Astrocyte (in vitro differentiated cells and primary cell): ENCODE results near the gene LMO7. TPM values are rescaled to one million over a fixed set of nuclear protein-coding genes. Genes with fewer than 3 reads are reported as not detected.
A peak's percentile ranks its signal among the peaks of the same experiment; 100 is the strongest.

Experiments
- DNase-seq: peaks from one replicate; pipeline ENCODE4 v3.0.0-alpha.2; 2010; ENCODE audit warnings: low read depth
- FAIRE-seq: peaks from 2 replicates; lab custom pipeline; 2011; peaks lifted over from hg19 to GRCh38; lab: Jason Lieb, UNC
- H2AFZ ChIP-seq: 2 replicates; pipeline ENCODE4 v1.6.0; 2012; ENCODE audit warnings: low read depth, low read length, inconsistent platforms
- H3K27ac ChIP-seq: 2 replicates; pipeline ENCODE4 v1.5.1; 2011; ENCODE audit warnings: low read depth, low read length, inconsistent platforms
- H3K27me3 ChIP-seq: 2 replicates; pipeline ENCODE4 v1.6.0; 2011; ENCODE audit warnings: low read length, inconsistent platforms; ENCODE audit not compliant: insufficient read depth
- H3K36me3 ChIP-seq: 2 replicates; pipeline ENCODE4 v1.5.1; 2011; ENCODE audit warnings: low read length, inconsistent platforms; ENCODE audit not compliant: insufficient read depth
- H3K4me1 ChIP-seq: 2 replicates; pipeline ENCODE4 v1.5.1; 2011; ENCODE audit warnings: low read length, inconsistent platforms; ENCODE audit not compliant: insufficient read depth
- H3K4me2 ChIP-seq: 2 replicates; pipeline ENCODE4 v1.6.0; 2012; ENCODE audit warnings: low read length, inconsistent platforms
- H3K4me3 ChIP-seq: 2 replicates; pipeline ENCODE4 v1.5.1; 2011; ENCODE audit warnings: low read depth, mild to moderate bottlenecking, low read length, inconsistent platforms; ENCODE audit not compliant: insufficient read depth
- H3K79me2 ChIP-seq: 2 replicates; pipeline ENCODE4 v1.6.0; 2012; ENCODE audit warnings: mild to moderate bottlenecking, low read length, inconsistent platforms; ENCODE audit not compliant: insufficient read depth
- H3K9ac ChIP-seq: 2 replicates; pipeline ENCODE4 v1.6.0; 2012; ENCODE audit warnings: mild to moderate bottlenecking, low read length, inconsistent platforms
- H3K9me3 ChIP-seq: 2 replicates; pipeline ENCODE4 v1.5.1; 2012; ENCODE audit warnings: low read depth, mild to moderate bottlenecking, low read length, inconsistent platforms; ENCODE audit not compliant: insufficient read depth
- H4K20me1 ChIP-seq: 2 replicates; pipeline ENCODE4 v1.6.0; 2012; ENCODE audit warnings: low read length, inconsistent platforms; ENCODE audit not compliant: insufficient read depth
- H3K27ac Mint-ChIP-seq: one replicate; pipeline ENCODE4 v1.8.0; 2021; ENCODE audit warnings: mild to moderate bottlenecking, mixed read lengths; ENCODE audit not compliant: unreplicated experiment
- H3K27me3 Mint-ChIP-seq: one replicate; pipeline ENCODE4 v1.8.0; 2021; ENCODE audit warnings: low read depth, mixed read lengths; ENCODE audit not compliant: unreplicated experiment
- H3K36me3 Mint-ChIP-seq: one replicate; pipeline ENCODE4 v1.8.0; 2021; ENCODE audit warnings: low read depth, mixed read lengths; ENCODE audit not compliant: unreplicated experiment
- H3K4me1 Mint-ChIP-seq: one replicate; pipeline ENCODE4 v1.8.0; 2021; ENCODE audit warnings: low read depth, mixed read lengths; ENCODE audit not compliant: unreplicated experiment
- H3K4me3 Mint-ChIP-seq: one replicate; pipeline ENCODE4 v1.8.0; 2021; ENCODE audit warnings: mild to moderate bottlenecking, moderate library complexity, mixed read lengths; ENCODE audit not compliant: unreplicated experiment
- H3K9me3 Mint-ChIP-seq: one replicate; pipeline ENCODE4 v1.8.0; 2021; ENCODE audit warnings: mild to moderate bottlenecking, mixed read lengths; ENCODE audit not compliant: unreplicated experiment
- EZH2 ChIP-seq: IDR thresholded peaks from 2 replicates; pipeline ENCODE4 v1.6.1; 2012; ENCODE audit warnings: mild to moderate bottlenecking, low read length, inconsistent platforms; ENCODE audit not compliant: insufficient read depth
- total RNA-seq: library from RNA; stranded (reverse); gene quantifications from 2 replicates; pipeline ENCODE4 v1.2.1, GENCODE V29; 2021
- TF ChIP-seq, protein P1 (sequence below): IDR thresholded peaks from 2 replicates; pipeline ENCODE4 v1.5.1; 2011; ENCODE audit warnings: low read depth, mild to moderate bottlenecking, inconsistent platforms, low read length, moderate library complexity; ENCODE audit not compliant: insufficient read depth

LMO7 gene
- total RNA-seq, 1 donor from 2014 or later = 52.2 TPM

DNA sequence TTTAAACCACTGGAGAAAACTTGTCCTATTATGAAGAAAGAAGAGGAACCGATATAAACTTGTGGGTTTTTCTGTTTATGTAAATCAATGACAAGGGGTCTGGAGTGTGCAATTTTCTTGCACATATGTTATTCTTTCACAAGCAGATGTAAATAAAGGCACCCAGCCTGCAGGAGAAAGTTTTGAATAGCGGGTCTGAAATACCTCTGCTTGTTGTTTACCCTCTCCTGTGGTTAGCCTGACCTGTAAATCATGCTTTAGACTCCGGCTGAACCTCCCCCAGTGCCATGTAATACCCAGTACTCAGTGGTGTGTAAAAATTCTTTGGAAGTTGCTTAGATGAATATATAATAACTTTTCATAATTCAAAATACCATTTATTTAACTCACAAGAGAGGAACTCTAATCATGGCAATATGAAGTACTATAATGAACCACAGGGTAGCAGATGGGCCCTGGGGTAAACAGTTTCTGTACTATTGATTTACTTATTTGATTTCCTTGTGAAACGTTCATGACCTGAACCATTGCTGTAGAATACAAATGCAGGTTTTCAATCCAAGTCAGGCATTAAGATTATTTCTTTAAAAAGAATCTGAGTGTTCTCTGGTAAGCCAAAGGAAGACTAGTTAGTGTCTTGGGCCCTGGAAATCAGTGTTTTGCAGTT, 245.1 kb downstream of the LMO7 start:
- Histone ChIP-seq H4K20me1 (no peaks in the 10 kb centered on the region), H3K27ac (no peak overlapping the region), H3K4me3 (no peak overlapping the region), H3K4me1 (no peaks in the 10 kb centered on the region), H2AFZ (no peak overlapping the region), H3K27me3 (no peaks in the 10 kb centered on the region), H3K79me2 (no peaks in the 10 kb centered on the region), H3K9me3 (no peaks in the 10 kb centered on the region), H3K36me3 (no peaks in the 10 kb centered on the region), H3K4me2 (no peak overlapping the region), H3K9ac (no peak overlapping the region)
- H3K4me3 Mint-ChIP-seq = no peak overlapping the region
- H3K27ac Mint-ChIP-seq = no peak overlapping the region
- no peaks in the 10 kb centered on the region for H3K9me3 Mint-ChIP-seq
- H3K4me1 Mint-ChIP-seq = peaks cover 9% of the 10 kb centered on the region
- no peak for DNase-seq
- no peak for TF ChIP-seq EZH2
- TF ChIP-seq, protein P1, sequence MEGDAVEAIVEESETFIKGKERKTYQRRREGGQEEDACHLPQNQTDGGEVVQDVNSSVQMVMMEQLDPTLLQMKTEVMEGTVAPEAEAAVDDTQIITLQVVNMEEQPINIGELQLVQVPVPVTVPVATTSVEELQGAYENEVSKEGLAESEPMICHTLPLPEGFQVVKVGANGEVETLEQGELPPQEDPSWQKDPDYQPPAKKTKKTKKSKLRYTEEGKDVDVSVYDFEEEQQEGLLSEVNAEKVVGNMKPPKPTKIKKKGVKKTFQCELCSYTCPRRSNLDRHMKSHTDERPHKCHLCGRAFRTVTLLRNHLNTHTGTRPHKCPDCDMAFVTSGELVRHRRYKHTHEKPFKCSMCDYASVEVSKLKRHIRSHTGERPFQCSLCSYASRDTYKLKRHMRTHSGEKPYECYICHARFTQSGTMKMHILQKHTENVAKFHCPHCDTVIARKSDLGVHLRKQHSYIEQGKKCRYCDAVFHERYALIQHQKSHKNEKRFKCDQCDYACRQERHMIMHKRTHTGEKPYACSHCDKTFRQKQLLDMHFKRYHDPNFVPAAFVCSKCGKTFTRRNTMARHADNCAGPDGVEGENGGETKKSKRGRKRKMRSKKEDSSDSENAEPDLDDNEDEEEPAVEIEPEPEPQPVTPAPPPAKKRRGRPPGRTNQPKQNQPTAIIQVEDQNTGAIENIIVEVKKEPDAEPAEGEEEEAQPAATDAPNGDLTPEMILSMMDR = no peak
- FAIRE-seq = no peak
- no peaks in the 10 kb centered on the region for H3K36me3 Mint-ChIP-seq
- no peaks in the 10 kb centered on the region for H3K27me3 Mint-ChIP-seq

DNA sequence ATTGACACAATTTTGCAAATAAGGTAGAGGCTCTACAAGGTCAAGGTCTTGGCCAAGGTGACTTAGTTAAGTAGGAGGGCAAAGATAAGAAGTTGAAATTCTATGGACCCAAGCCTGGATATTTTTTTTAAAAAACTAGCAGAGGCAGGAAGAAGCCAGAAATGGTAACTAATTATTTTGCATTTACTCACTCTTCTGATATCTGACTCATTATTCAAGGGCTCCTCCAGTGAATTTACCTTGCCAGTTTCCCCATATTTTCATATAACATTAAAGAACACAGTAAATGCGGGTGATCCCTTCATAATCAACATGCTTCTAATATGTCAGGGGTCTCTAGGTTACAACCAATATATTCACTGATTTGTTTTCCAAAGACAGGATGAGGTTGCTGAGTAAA, 246.1 kb downstream of the LMO7 start:
- Histone ChIP-seq H2AFZ (no peak overlapping the region), H3K9ac (no peak overlapping the region), H3K4me1 (no peaks in the 10 kb centered on the region), H4K20me1 (no peaks in the 10 kb centered on the region), H3K4me2 (no peak overlapping the region), H3K79me2 (no peaks in the 10 kb centered on the region), H3K4me3 (no peak overlapping the region), H3K27me3 (no peaks in the 10 kb centered on the region), H3K36me3 (no peaks in the 10 kb centered on the region), H3K27ac (no peak overlapping the region), H3K9me3 (no peaks in the 10 kb centered on the region)
- Mint-ChIP-seq H3K27me3 (no peaks in the 10 kb centered on the region), H3K27ac (no peak overlapping the region), H3K36me3 (no peaks in the 10 kb centered on the region), H3K9me3 (no peaks in the 10 kb centered on the region), H3K4me3 (no peak overlapping the region), H3K4me1 (peaks cover 4% of the 10 kb centered on the region)
- no peak for TF ChIP-seq EZH2
- TF ChIP-seq, protein P1 = no peak
- no peak for FAIRE-seq
- no peak for DNase-seq

- no peaks in the 10 kb centered on the region for H3K27me3 ChIP-seq
- H3K4me2 ChIP-seq = no peak overlapping the region
- peaks cover 2% of the 10 kb centered on the region for H3K27me3 Mint-ChIP-seq
- H3K9me3 ChIP-seq = no peaks in the 10 kb centered on the region
- H3K4me1 Mint-ChIP-seq = peaks cover 10% of the 10 kb centered on the region
- H3K9ac ChIP-seq = no peak overlapping the region
- H3K4me3 ChIP-seq = no peak overlapping the region
- no peaks in the 10 kb centered on the region for H4K20me1 ChIP-seq
- no peaks in the 10 kb centered on the region for H3K9me3 Mint-ChIP-seq
- no peak overlapping the region for H3K27ac ChIP-seq
- H3K4me3 Mint-ChIP-seq = no peak overlapping the region
- no peaks in the 10 kb centered on the region for H3K79me2 ChIP-seq
- DNase-seq (no peak), FAIRE-seq (no peak)
- no peaks in the 10 kb centered on the region for H3K36me3 ChIP-seq
- no peaks in the 10 kb centered on the region for H3K36me3 Mint-ChIP-seq
- H3K4me1 ChIP-seq = no peaks in the 10 kb centered on the region
- peak overlapping the region; percentile 29 for H3K27ac Mint-ChIP-seq
- TF ChIP-seq EZH2 = no peak
- TF ChIP-seq, protein P1 = no peak
- H2AFZ ChIP-seq = no peak overlapping the region
Observed at GRCh38 chr13:75889427-75889826, 253.3 kb downstream of the LMO7 start.
